Natural killer cell (primary cell): ENCODE results near the gene TPRG1. TPM values are rescaled to one million over a fixed set of nuclear protein-coding genes. Genes with fewer than 3 reads are reported as not detected.

Source experiments
- ATAC-seq, 3 donors: fragments of 150-1000 bp in 2 of 3; fragments of 200-7000 bp in 1 of 3; cut with Tn5 transposase; 1 replicate in 1 of 3; 2 replicates in 2 of 3; pipeline ENCODE4 v1.10.0; 2021; ENCODE audit warnings: mild to moderate bottlenecking in 2 of 3, moderate library complexity in 2 of 3
- DNase-seq, 2 donors: peaks; one replicate each; pipeline versions ENCODE4 v3.0.0 to v3.0.0-alpha.2; 2013 to 2021; ENCODE audit warnings: mixed read lengths in 1 of 2
- H3K27ac ChIP-seq: one replicate; pipeline ENCODE4 v1.5.1; 2013; ENCODE audit warnings: mild to moderate bottlenecking, low read length
- H3K27me3 ChIP-seq: one replicate; pipeline ENCODE4 v1.6.1; 2013; ENCODE audit warnings: low read length; ENCODE audit not compliant: control insufficient read depth, insufficient read depth
- H3K36me3 ChIP-seq: one replicate; pipeline ENCODE4 v1.6.1; 2013; ENCODE audit warnings: low read length; ENCODE audit not compliant: control insufficient read depth, insufficient read depth
- H3K4me1 ChIP-seq: one replicate; pipeline ENCODE4 v1.6.1; 2013; ENCODE audit warnings: low read length; ENCODE audit not compliant: control insufficient read depth, insufficient read depth
- H3K4me3 ChIP-seq: one replicate; pipeline ENCODE4 v1.5.1; 2013; ENCODE audit warnings: low read length
- H3K9me3 ChIP-seq: one replicate; pipeline ENCODE4 v1.6.1; 2013; ENCODE audit warnings: low read length; ENCODE audit not compliant: control insufficient read depth, insufficient read depth
- H3K27ac Mint-ChIP-seq, 2 donors: one replicate each; pipeline ENCODE4 v1.8.0; 2022; ENCODE audit warnings: mild to moderate bottlenecking in 2 of 2, mixed read lengths in 2 of 2, moderate library complexity in 1 of 2
- H3K27me3 Mint-ChIP-seq, 2 donors: one replicate each; pipeline ENCODE4 v1.8.0; 2022; ENCODE audit warnings: low read depth in 2 of 2, mixed read lengths in 2 of 2
- H3K36me3 Mint-ChIP-seq: one replicate; pipeline ENCODE4 v1.8.0; 2022; ENCODE audit warnings: mixed read lengths
- H3K4me1 Mint-ChIP-seq, 2 donors: one replicate each; pipeline ENCODE4 v1.8.0; 2022; ENCODE audit warnings: mixed read lengths in 2 of 2
- H3K4me3 Mint-ChIP-seq: one replicate; pipeline ENCODE4 v1.8.0; 2022; ENCODE audit warnings: mild to moderate bottlenecking, moderate library complexity, mixed read lengths
- H3K9me3 Mint-ChIP-seq, 2 donors: one replicate each; pipeline ENCODE4 v1.8.0; 2022; ENCODE audit warnings: mixed read lengths in 2 of 2
- WGBS: methylation state at CpG from one replicate; pipeline ENCODE4 v1.1.7; 2013; ENCODE audit warnings: missing lambda C conversion rate; ENCODE audit not compliant: insufficient coverage; 5-methylcytosine and 5-hydroxymethylcytosine counted together
- intact Hi-C: fragments of 100-400 bp; cut with micrococcal nuclease; formaldehyde crosslinking; loops from one replicate; pipeline ENCODE4 v1.14.2; 2022
- total RNA-seq, 4 donors: library from RNA; stranded (reverse); fragments of 120-200 nt in 1 of 4; gene quantifications; one replicate each; pipeline versions ENCODE4 v1.2.3 to v1.2.4, GENCODE V29; 2013 to 2022
- TF ChIP-seq, protein P1 (sequence below): fragments of 200-600 bp; IDR thresholded peaks from one replicate; pipeline ENCODE4 v1.8.0; 2022; ENCODE audit warnings: antibody characterized with exemption

TPRG1 gene
- total RNA-seq, 3 donors from 2014 or later (not counting 1 experiment from before 2014, with no cell fraction given): 1.3 to 4.6 (median 1.9) TPM

DNA sequence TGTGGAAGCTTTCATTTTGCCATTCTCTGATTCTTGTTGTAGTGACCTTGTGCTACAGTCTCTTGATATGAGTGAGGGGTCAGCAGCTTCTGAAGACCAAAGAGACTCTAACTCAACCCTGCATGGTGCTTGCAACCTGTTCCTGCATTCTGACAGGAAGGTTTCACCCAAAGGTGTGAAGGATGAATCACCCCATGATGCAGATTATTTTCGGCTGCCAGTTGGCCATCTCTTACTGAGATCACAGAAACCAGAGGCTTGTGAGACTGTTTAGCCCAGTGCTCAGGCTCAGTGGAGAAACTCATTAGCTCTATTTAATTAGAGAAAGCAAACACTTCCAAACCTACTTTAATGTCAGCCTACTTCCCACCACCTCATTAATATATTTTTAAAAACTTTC lies 29.2 kb upstream of the TPRG1 start:
- 35% methylated on average over 1 of the region's 1 CpG for WGBS
- Mint-ChIP-seq H3K4me1 (peaks cover 14 to 29% of the 10 kb centered on the region in 2 donors), H3K9me3 (no peaks in the 10 kb centered on the region), H3K36me3 (no peaks in the 10 kb centered on the region), H3K27me3 (peaks cover 11 to 24% of the 10 kb centered on the region in 2 donors), H3K27ac (peak overlapping the region in 1 of 2 donors; percentile 69), H3K4me3 (no peak overlapping the region)
- H3K36me3 ChIP-seq: no peaks in the 10 kb centered on the region
- DNase-seq: peak in 1 of 2 donors; percentile 68
- intact Hi-C loops: no loop called here
- ATAC-seq: peak; percentile 73 to 87 (median 83)
- no peak overlapping the region for H3K27ac ChIP-seq
- no peak overlapping the region for H3K4me3 ChIP-seq
- H3K9me3 ChIP-seq: no peaks in the 10 kb centered on the region
- TF ChIP-seq, protein P1, sequence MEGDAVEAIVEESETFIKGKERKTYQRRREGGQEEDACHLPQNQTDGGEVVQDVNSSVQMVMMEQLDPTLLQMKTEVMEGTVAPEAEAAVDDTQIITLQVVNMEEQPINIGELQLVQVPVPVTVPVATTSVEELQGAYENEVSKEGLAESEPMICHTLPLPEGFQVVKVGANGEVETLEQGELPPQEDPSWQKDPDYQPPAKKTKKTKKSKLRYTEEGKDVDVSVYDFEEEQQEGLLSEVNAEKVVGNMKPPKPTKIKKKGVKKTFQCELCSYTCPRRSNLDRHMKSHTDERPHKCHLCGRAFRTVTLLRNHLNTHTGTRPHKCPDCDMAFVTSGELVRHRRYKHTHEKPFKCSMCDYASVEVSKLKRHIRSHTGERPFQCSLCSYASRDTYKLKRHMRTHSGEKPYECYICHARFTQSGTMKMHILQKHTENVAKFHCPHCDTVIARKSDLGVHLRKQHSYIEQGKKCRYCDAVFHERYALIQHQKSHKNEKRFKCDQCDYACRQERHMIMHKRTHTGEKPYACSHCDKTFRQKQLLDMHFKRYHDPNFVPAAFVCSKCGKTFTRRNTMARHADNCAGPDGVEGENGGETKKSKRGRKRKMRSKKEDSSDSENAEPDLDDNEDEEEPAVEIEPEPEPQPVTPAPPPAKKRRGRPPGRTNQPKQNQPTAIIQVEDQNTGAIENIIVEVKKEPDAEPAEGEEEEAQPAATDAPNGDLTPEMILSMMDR: no peak
- H3K4me1 ChIP-seq: no peaks in the 10 kb centered on the region
- no peaks in the 10 kb centered on the region for H3K27me3 ChIP-seq

DNA sequence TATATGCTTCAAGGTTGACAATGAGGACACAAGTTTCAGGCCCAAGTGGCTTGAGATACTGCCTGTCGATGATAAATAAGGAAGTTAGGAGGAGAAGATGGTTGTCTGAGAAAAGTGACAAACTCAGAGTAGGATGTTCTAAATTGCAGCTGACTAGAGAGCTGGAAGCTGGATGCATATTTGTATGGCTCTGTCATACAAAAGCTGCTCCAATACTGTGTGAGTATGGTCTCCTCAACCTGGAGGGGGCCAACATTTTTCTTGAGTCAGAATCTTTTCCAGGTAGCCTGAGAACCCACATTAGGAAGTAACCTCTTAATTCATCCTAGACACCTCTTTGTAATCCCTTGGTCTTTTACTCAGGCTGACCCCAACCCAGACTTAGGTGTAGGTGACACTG lies 28.4 kb upstream of the TPRG1 start:
- Mint-ChIP-seq H3K4me3 (no peak overlapping the region), H3K27me3 (peaks cover 15 to 24% of the 10 kb centered on the region in 2 donors), H3K9me3 (no peaks in the 10 kb centered on the region), H3K4me1 (peaks cover 20 to 24% of the 10 kb centered on the region in 2 donors), H3K36me3 (no peaks in the 10 kb centered on the region), H3K27ac (no peak overlapping the region)
- no peaks in the 10 kb centered on the region for H3K27me3 ChIP-seq
- H3K9me3 ChIP-seq: no peaks in the 10 kb centered on the region
- intact Hi-C loops: no loop called here
- no peak overlapping the region for H3K4me3 ChIP-seq
- H3K36me3 ChIP-seq: no peaks in the 10 kb centered on the region
- TF ChIP-seq, protein P1: no peak
- WGBS: 65% methylated on average over 1 of the region's 1 CpG
- H3K4me1 ChIP-seq: no peaks in the 10 kb centered on the region
- H3K27ac ChIP-seq: no peak overlapping the region
- DNase-seq: no peak
- ATAC-seq: no peak

DNA sequence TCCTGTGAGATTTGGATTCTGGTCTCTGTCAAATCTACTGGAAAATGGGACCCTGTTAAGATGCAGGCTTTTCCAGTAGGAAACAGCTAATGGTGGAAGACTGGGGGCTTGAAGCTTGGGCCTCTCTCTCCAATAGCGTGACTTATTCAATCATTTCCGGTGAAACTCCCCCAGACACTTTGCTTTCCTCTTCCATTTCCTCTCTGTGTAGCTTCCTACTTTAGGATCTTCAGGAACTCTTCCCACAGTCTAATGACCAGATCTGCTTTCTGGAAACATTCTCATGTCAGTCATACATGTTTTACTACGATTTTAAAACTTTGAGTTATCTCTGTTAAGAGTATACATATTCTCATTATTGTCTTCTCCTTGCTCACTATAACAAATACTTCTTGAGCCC lies 28.0 kb upstream of the TPRG1 start:
- H3K9me3 ChIP-seq: no peaks in the 10 kb centered on the region
- DNase-seq (no peak), ATAC-seq (no peak)
- H3K36me3 ChIP-seq: no peaks in the 10 kb centered on the region
- no peaks in the 10 kb centered on the region for H3K36me3 Mint-ChIP-seq
- peak overlapping the region in 1 of 2 donors; percentile 62 for H3K27ac Mint-ChIP-seq
- TF ChIP-seq, protein P1: no peak
- no peak overlapping the region for H3K4me3 ChIP-seq
- no peak overlapping the region for H3K4me3 Mint-ChIP-seq
- H3K4me1 ChIP-seq: no peaks in the 10 kb centered on the region
- intact Hi-C loops: no loop called here
- peaks cover 15 to 24% of the 10 kb centered on the region in 2 donors for H3K27me3 Mint-ChIP-seq
- H3K4me1 Mint-ChIP-seq: peaks cover 21 to 24% of the 10 kb centered on the region in 2 donors
- no peaks in the 10 kb centered on the region for H3K9me3 Mint-ChIP-seq
- no peaks in the 10 kb centered on the region for H3K27me3 ChIP-seq
- no peak overlapping the region for H3K27ac ChIP-seq
- WGBS: 88% methylated on average over 3 of the region's 3 CpGs

DNA sequence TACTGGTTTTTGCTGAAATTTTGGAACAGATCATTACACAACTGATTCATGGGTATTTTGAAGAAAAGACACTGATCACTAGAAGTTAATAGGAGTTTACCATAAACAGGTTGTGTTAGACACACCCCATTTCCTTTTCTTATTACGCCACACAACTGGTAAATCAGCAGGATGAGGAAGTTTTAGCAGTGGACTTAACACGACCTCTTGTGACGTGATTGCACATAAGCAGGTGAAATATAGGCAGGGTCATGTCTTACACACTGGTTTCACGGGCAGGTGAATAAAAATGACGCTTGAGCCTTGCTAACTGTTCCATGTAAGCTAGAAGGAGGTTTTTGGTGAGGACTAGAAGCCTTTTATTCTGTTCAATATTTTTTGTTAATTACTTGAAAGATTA lies 27.1 kb upstream of the TPRG1 start:
- peak overlapping the region in 1 of 2 donors; percentile 62 for H3K27ac Mint-ChIP-seq
- H3K36me3 Mint-ChIP-seq: no peaks in the 10 kb centered on the region
- TF ChIP-seq, protein P1: no peak
- no peak overlapping the region for H3K27ac ChIP-seq
- H3K4me3 Mint-ChIP-seq: no peak overlapping the region
- no peaks in the 10 kb centered on the region for H3K27me3 ChIP-seq
- 21% methylated on average over 4 of the region's 5 CpGs for WGBS
- no peaks in the 10 kb centered on the region for H3K9me3 ChIP-seq
- peak in 1 of 2 donors; percentile 80 for DNase-seq
- ATAC-seq: peak; percentile 46 to 70 (median 56)
- H3K4me3 ChIP-seq: no peak overlapping the region
- H3K27me3 Mint-ChIP-seq: peaks cover 15 to 24% of the 10 kb centered on the region in 2 donors
- H3K36me3 ChIP-seq: no peaks in the 10 kb centered on the region
- H3K4me1 Mint-ChIP-seq: peaks cover 21 to 24% of the 10 kb centered on the region in 2 donors
- intact Hi-C loops: no loop called here
- H3K4me1 ChIP-seq: no peaks in the 10 kb centered on the region
- no peaks in the 10 kb centered on the region for H3K9me3 Mint-ChIP-seq
